Measurements from ENCODE around the gene SNORC. TPM values are rescaled to one million over a fixed set of nuclear protein-coding genes. Genes with fewer than 3 reads are reported as not detected.

Gene SNORC
- polyA plus RNA-seq, 3 donors, result 0.61 TPM; not detected in 2

- Mint-ChIP-seq H3K4me1 (peaks cover 20% of the 10 kb centered on the region), H3K9me3 (peaks cover 0 to 7% (median 0%) of the 10 kb centered on the region in 7 donors), H3K27ac (no peak overlapping the region), H3K27me3 (ENCODE audit: low read depth in 3 of 3) (peaks cover 32 to 39% (median 34%) of the 10 kb centered on the region in 3 donors), H3K36me3 (no peaks in the 10 kb centered on the region), H3K4me3 (peak overlapping the region; percentile 63 to 73)
- Histone ChIP-seq H3K9me3 (replicated peaks in 1 of 2; ENCODE audit: control insufficient read depth in 1 of 2, insufficient read depth in 1 of 2, low read length in 2 of 2) (no peaks in the 10 kb centered on the region), H3K4me3 (replicated peaks in 1 of 3; ENCODE audit: low read depth in 2 of 3, low read length in 3 of 3) (peak overlapping the region in 1 of 3 experiments; percentile 69), H3K79me2 (ENCODE audit: insufficient read depth, low read length) (no peaks in the 10 kb centered on the region), H3K9ac (ENCODE audit: insufficient read depth, low read length, poor library complexity, severe bottlenecking) (peak overlapping the region; percentile 21), H3K4me1 (ENCODE audit: control insufficient read depth in 1 of 2, insufficient read depth in 2 of 2, low read length in 2 of 2) (peaks cover 17 to 30% of the 10 kb centered on the region in 2 donors), H3K36me3 (replicated peaks in 1 of 2; ENCODE audit: control insufficient read depth in 1 of 2, insufficient read depth in 2 of 2, low read length in 2 of 2) (no peaks in the 10 kb centered on the region), H3K27me3 (ENCODE audit: control insufficient read depth in 2 of 2, insufficient read depth in 2 of 2, low read length in 2 of 2) (peaks cover 8 to 24% of the 10 kb centered on the region in 2 donors), H3K27ac (ENCODE audit: low read depth in 1 of 2, low read length in 2 of 2) (no peak overlapping the region), H3K4me2 (replicated peaks; ENCODE audit: extremely low read depth, low read length, poor library complexity, severe bottlenecking) (peak overlapping the region; percentile 73), H4K20me1 (ENCODE audit: insufficient read depth, low read length) (no peaks in the 10 kb centered on the region), H2AFZ (ENCODE audit: insufficient read depth, low read depth, low read length, poor library complexity, severe bottlenecking) (no peak overlapping the region)
- no peak for TF ChIP-seq CTCF (IDR thresholded peaks at IDR 0.05)
- DNase-seq, result peak in 1 of 3 donors; percentile 3
- intact Hi-C loops (cut with micrococcal nuclease), result no loop called here
- under 1% methylated on average over 118 of the region's 119 CpGs for WGBS (ENCODE audit: insufficient coverage)
These were observed 6.3 kb downstream of the SNORC start for GRCh38 chr2:232876161-232876977.

- Histone ChIP-seq H3K4me1 (ENCODE audit: control insufficient read depth in 1 of 2, insufficient read depth in 2 of 2, low read length in 2 of 2) (peaks cover 17 to 30% of the 10 kb centered on the region in 2 donors), H3K9ac (ENCODE audit: insufficient read depth, low read length, poor library complexity, severe bottlenecking) (no peak overlapping the region), H3K4me2 (replicated peaks; ENCODE audit: extremely low read depth, low read length, poor library complexity, severe bottlenecking) (peak overlapping the region; percentile 73), H3K27ac (ENCODE audit: low read depth in 1 of 2, low read length in 2 of 2) (no peak overlapping the region), H3K36me3 (replicated peaks in 1 of 2; ENCODE audit: control insufficient read depth in 1 of 2, insufficient read depth in 2 of 2, low read length in 2 of 2) (no peaks in the 10 kb centered on the region), H3K27me3 (ENCODE audit: control insufficient read depth in 2 of 2, insufficient read depth in 2 of 2, low read length in 2 of 2) (peaks cover 8 to 24% of the 10 kb centered on the region in 2 donors), H3K9me3 (replicated peaks in 1 of 2; ENCODE audit: control insufficient read depth in 1 of 2, insufficient read depth in 1 of 2, low read length in 2 of 2) (no peaks in the 10 kb centered on the region), H3K4me3 (replicated peaks in 1 of 3; ENCODE audit: low read depth in 2 of 3, low read length in 3 of 3) (peak overlapping the region in 1 of 3 experiments; percentile 69), H3K79me2 (ENCODE audit: insufficient read depth, low read length) (no peaks in the 10 kb centered on the region), H2AFZ (ENCODE audit: insufficient read depth, low read depth, low read length, poor library complexity, severe bottlenecking) (no peak overlapping the region), H4K20me1 (ENCODE audit: insufficient read depth, low read length) (no peaks in the 10 kb centered on the region)
- DNase-seq, result no peak
- Mint-ChIP-seq H3K4me1 (peaks cover 20% of the 10 kb centered on the region), H3K27me3 (ENCODE audit: low read depth in 3 of 3) (peaks cover 32 to 39% (median 34%) of the 10 kb centered on the region in 3 donors), H3K36me3 (no peaks in the 10 kb centered on the region), H3K27ac (no peak overlapping the region), H3K9me3 (peaks cover 0 to 7% (median 0%) of the 10 kb centered on the region in 7 donors), H3K4me3 (peak overlapping the region; percentile 39 to 63)
- 12% methylated on average over 8 of the region's 21 CpGs for WGBS (ENCODE audit: insufficient coverage)
- intact Hi-C loops (cut with micrococcal nuclease), result no loop called here
- TF ChIP-seq CTCF (IDR thresholded peaks at IDR 0.05), result no peak
These were observed 6.9 kb downstream of the SNORC start for GRCh38 chr2:232876978-232877441.

Data from CD14-positive monocyte (primary cell).